ENCODE measurements around the gene NPPA.

The NPPA gene

GRCh38 chr1:11823366-11824137 lies 24.0 kb downstream of the NPPA start:
- DNase-seq (ENCODE audit: low spot score) = no peak
- TF ChIP-seq, protein P1, sequence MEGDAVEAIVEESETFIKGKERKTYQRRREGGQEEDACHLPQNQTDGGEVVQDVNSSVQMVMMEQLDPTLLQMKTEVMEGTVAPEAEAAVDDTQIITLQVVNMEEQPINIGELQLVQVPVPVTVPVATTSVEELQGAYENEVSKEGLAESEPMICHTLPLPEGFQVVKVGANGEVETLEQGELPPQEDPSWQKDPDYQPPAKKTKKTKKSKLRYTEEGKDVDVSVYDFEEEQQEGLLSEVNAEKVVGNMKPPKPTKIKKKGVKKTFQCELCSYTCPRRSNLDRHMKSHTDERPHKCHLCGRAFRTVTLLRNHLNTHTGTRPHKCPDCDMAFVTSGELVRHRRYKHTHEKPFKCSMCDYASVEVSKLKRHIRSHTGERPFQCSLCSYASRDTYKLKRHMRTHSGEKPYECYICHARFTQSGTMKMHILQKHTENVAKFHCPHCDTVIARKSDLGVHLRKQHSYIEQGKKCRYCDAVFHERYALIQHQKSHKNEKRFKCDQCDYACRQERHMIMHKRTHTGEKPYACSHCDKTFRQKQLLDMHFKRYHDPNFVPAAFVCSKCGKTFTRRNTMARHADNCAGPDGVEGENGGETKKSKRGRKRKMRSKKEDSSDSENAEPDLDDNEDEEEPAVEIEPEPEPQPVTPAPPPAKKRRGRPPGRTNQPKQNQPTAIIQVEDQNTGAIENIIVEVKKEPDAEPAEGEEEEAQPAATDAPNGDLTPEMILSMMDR (IDR thresholded peaks at IDR 0.05; ENCODE audit: extremely low read depth, missing control alignments) = no peak

DNA sequence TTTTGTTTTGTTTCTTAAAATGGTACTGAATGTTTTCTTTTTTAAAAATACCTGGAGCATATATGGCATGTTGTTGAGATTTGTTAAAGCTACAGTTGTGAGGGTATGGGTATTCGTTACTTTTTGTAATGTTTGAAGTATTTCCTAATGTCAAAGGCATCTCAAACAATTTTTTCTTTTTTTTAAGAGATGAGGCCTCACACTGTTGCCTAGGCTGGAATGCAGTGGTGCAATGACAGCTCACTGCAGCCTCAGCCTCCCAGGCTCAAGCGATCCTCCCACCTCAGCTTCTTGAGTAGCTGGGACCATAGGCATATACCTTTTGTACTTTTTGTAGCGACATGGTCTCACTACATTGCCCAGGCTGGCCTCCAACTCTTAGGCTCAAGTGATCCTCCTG lies 25.5 kb downstream of the NPPA start:
- DNase-seq (ENCODE audit: low spot score) = no peak
- TF ChIP-seq, protein P1 (IDR thresholded peaks at IDR 0.05; ENCODE audit: extremely low read depth, missing control alignments) = no peak

GRCh38 chr1:11817192-11817591 lies 30.4 kb downstream of the NPPA start:
- TF ChIP-seq, protein P1 (IDR thresholded peaks at IDR 0.05; ENCODE audit: extremely low read depth, missing control alignments) = no peak
- DNase-seq (ENCODE audit: low spot score) = no peak

DNA sequence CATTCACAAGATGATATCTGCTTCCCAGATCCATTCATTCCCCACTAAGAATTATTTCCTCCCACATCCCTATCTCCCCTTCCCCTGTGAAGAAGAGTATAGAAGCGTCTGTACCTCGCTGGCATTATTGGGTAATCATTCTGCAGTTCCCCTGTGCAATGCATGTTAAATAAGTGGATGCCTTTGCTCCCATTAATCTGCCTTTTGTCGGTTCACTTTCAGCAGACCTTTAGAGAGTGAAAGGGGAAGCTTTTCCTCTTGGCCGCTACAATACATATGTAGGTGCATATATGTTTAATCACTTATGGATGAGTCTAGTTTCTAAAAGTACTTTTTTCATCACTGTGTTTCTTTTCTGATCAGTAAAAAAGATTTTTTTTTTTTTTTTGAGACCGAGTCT lies 34.6 kb downstream of the NPPA start:
- DNase-seq (ENCODE audit: low spot score) = no peak
- TF ChIP-seq, protein P1 (IDR thresholded peaks at IDR 0.05; ENCODE audit: extremely low read depth, missing control alignments) = no peak

GRCh38 chr1:11807133-11807532 lies 40.5 kb downstream of the NPPA start:
- TF ChIP-seq, protein P1 (IDR thresholded peaks at IDR 0.05; ENCODE audit: extremely low read depth, missing control alignments) = no peak

DNA sequence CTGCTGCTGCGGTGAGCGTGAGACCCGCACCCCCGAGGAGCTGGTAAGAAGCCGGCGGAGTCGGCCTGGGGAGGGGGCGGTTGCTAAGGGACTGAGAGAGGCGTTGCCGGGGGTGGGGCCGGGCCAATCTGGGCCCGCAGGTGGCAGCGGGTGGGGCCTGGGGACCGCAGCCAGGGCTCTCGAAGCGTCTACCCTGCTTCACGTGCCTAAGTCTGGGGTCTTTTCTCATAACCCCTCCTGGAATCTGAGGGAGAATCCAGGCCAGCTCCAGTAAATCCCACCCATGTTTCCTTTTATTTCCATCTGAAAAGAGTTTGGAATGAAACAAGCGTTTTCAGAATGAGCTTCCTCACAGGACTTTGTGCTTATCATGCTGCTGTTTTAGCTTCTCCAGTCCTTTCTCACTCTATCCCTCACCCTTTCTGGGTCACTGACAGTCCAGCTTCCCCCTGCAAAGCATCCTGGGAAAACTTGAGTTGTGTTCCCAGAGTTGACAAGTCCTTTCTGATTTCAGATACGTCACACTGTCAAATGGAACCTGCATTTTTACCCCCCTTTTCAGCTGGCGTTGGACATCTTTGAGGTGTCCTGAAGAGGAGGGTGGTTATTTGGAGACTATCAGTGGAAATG lies 41.2 kb downstream of the NPPA start:
- no peak for DNase-seq (ENCODE audit: low spot score)
- TF ChIP-seq, protein P1 (IDR thresholded peaks at IDR 0.05; ENCODE audit: extremely low read depth, missing control alignments) = no peak

More at GRCh38 chr1:11807133-11807532, 40.5 kb downstream of the NPPA start:
- no peak for DNase-seq (ENCODE audit: low spot score)
